Hepatocyte (in vitro differentiated cells): ENCODE data around the gene SKIL.

ENCODE experiments used
- EZH2 ChIP-seq: fragments of 200-600 bp; sonication (generic); IDR thresholded peaks from 2 replicates; pipeline ENCODE4 v1.6.1; 2016; ENCODE audit warnings: antibody characterized with exemption, mild to moderate bottlenecking, borderline replicate concordance
- EZH2phosphoT487 ChIP-seq: fragments of 200-600 bp; sonication (generic); IDR thresholded peaks from one replicate; pipeline ENCODE4 v1.6.1; 2018; ENCODE audit warnings: antibody characterized with exemption, mild to moderate bottlenecking, low read depth, moderate library complexity; ENCODE audit not compliant: unreplicated experiment, severe bottlenecking
- TF ChIP-seq, protein P1 (sequence below): fragments of 200-600 bp; sonication (generic); IDR thresholded peaks from 2 replicates; pipeline ENCODE4 v1.5.1; 2016; ENCODE audit warnings: antibody characterized with exemption, mild to moderate bottlenecking; ENCODE audit not compliant: poor library complexity

DNA sequence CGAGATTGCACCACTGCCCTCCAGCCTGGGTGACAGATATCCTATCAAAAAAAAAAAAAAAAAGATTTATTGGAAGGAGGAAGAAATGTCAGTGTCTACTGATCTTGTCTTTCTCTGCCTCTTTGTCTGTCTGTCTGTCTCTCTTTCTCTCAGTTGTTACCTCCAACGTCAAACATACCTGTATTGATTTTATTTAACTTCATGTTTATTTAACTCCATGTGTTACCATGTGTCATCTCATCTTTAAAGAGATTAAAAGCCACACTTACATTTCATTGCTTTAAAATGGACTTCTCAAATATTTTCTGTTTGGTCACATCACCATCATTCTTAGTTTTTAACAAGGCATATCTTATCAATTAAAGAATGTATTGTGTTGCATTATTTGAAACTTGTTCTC lies 70.6 kb downstream of the SKIL start:
- no peak for TF ChIP-seq EZH2
- TF ChIP-seq, protein P1, sequence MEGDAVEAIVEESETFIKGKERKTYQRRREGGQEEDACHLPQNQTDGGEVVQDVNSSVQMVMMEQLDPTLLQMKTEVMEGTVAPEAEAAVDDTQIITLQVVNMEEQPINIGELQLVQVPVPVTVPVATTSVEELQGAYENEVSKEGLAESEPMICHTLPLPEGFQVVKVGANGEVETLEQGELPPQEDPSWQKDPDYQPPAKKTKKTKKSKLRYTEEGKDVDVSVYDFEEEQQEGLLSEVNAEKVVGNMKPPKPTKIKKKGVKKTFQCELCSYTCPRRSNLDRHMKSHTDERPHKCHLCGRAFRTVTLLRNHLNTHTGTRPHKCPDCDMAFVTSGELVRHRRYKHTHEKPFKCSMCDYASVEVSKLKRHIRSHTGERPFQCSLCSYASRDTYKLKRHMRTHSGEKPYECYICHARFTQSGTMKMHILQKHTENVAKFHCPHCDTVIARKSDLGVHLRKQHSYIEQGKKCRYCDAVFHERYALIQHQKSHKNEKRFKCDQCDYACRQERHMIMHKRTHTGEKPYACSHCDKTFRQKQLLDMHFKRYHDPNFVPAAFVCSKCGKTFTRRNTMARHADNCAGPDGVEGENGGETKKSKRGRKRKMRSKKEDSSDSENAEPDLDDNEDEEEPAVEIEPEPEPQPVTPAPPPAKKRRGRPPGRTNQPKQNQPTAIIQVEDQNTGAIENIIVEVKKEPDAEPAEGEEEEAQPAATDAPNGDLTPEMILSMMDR = no peak
- no peak for TF ChIP-seq EZH2phosphoT487
